T-helper 17 cell (primary cell): ENCODE data around the gene SRP19. TPM values are rescaled to one million over a fixed set of nuclear protein-coding genes. Genes with fewer than 3 reads are reported as not detected.

Experiments used
- ATAC-seq: fragments of 150-1000 bp; cut with Tn5 transposase; 2 replicates; pipeline ENCODE4 v1.10.0; 2021; ENCODE audit warnings: mild to moderate bottlenecking, moderate library complexity
- DNase-seq, 3 donors: peaks; one replicate each; pipeline versions ENCODE4 v3.0.0 to v3.0.0-alpha.2; 2020 to 2021
- H3K9me3 ChIP-seq: one replicate; pipeline ENCODE4 v1.7.0; 2013; ENCODE audit warnings: low read length, mild to moderate bottlenecking; ENCODE audit not compliant: control insufficient read depth, poor library complexity, severe bottlenecking
- H3K27ac Mint-ChIP-seq: one replicate; pipeline ENCODE4 v1.8.0; 2022; ENCODE audit warnings: mild to moderate bottlenecking, moderate library complexity, mixed read lengths
- H3K27me3 Mint-ChIP-seq: one replicate; pipeline ENCODE4 v1.8.0; 2022; ENCODE audit warnings: mixed read lengths
- H3K36me3 Mint-ChIP-seq: one replicate; pipeline ENCODE4 v1.8.0; 2022; ENCODE audit warnings: low read depth, mixed read lengths
- H3K4me1 Mint-ChIP-seq: one replicate; pipeline ENCODE4 v1.8.0; 2022; ENCODE audit warnings: mild to moderate bottlenecking, mixed read lengths
- H3K4me3 Mint-ChIP-seq: one replicate; pipeline ENCODE4 v1.8.0; 2022; ENCODE audit warnings: mild to moderate bottlenecking, moderate library complexity, mixed read lengths
- total RNA-seq, 4 donors: library from RNA in 2 of 4; stranded (reverse) in 2 of 4; gene quantifications; one replicate each; pipeline ENCODE4 v1.2.3 and lab custom pipeline; 2022 to 2026

SRP19 gene
- total RNA-seq, 2 donors from 2014 or later = 39.9 to 43.0 TPM

- no peak for DNase-seq
- H3K4me3 Mint-ChIP-seq = no peak overlapping the region
- ATAC-seq = no peak
- H3K9me3 ChIP-seq = no peaks in the 10 kb centered on the region
- peaks cover 10% of the 10 kb centered on the region for H3K36me3 Mint-ChIP-seq
- H3K27me3 Mint-ChIP-seq = no peaks in the 10 kb centered on the region
- peaks cover 55% of the 10 kb centered on the region for H3K4me1 Mint-ChIP-seq
- H3K27ac Mint-ChIP-seq = no peak overlapping the region
Measured at GRCh38 chr5:112914584-112914983, 53.5 kb downstream of the SRP19 start.

GRCh38 chr5:112915831-112916230 is 54.7 kb downstream of the SRP19 start:
- H3K9me3 ChIP-seq = no peaks in the 10 kb centered on the region
- Mint-ChIP-seq H3K4me1 (peaks cover 53% of the 10 kb centered on the region), H3K36me3 (peaks cover 10% of the 10 kb centered on the region), H3K27me3 (no peaks in the 10 kb centered on the region), H3K4me3 (peak overlapping the region; percentile 50), H3K27ac (peak overlapping the region; percentile 82)
- peak; percentile 52 for ATAC-seq
- DNase-seq = no peak

GRCh38 chr5:112917453-112917995 is 56.4 kb downstream of the SRP19 start:
- no peaks in the 10 kb centered on the region for H3K27me3 Mint-ChIP-seq
- H3K4me1 Mint-ChIP-seq = peaks cover 48% of the 10 kb centered on the region
- DNase-seq (no peak), ATAC-seq (no peak)
- H3K4me3 Mint-ChIP-seq = peak overlapping the region; percentile 46
- H3K36me3 Mint-ChIP-seq = peaks cover 13% of the 10 kb centered on the region
- H3K27ac Mint-ChIP-seq = peak overlapping the region; percentile 82
- no peaks in the 10 kb centered on the region for H3K9me3 ChIP-seq

GRCh38 chr5:112918136-112918535 is 57.0 kb downstream of the SRP19 start:
- no peaks in the 10 kb centered on the region for H3K9me3 ChIP-seq
- H3K27me3 Mint-ChIP-seq = no peaks in the 10 kb centered on the region

GRCh38 chr5:112918679-112919078 is 57.6 kb downstream of the SRP19 start:
- Mint-ChIP-seq H3K27me3 (no peaks in the 10 kb centered on the region), H3K4me1 (peaks cover 53% of the 10 kb centered on the region), H3K36me3 (peaks cover 13% of the 10 kb centered on the region), H3K27ac (peak overlapping the region; percentile 82), H3K4me3 (no peak overlapping the region)
- DNase-seq (no peak), ATAC-seq (no peak)
- H3K9me3 ChIP-seq = no peaks in the 10 kb centered on the region

More at GRCh38 chr5:112918136-112918535, 57.0 kb downstream of the SRP19 start:
- H3K36me3 Mint-ChIP-seq = peaks cover 13% of the 10 kb centered on the region
- ATAC-seq (no peak), DNase-seq (no peak)
- H3K4me1 Mint-ChIP-seq = peaks cover 49% of the 10 kb centered on the region
- H3K4me3 Mint-ChIP-seq = no peak overlapping the region
- peak overlapping the region; percentile 82 for H3K27ac Mint-ChIP-seq

Other genes starting within 250 kb of the SRP19 start
- gene APC, start 123.4 kb upstream of the SRP19 start, total RNA-seq = 10 to 100 TPM; 31.0 to 33.2 TPM
- gene REEP5, start 60.9 kb downstream of the SRP19 start, total RNA-seq = 10 to 100 TPM; 38.1 to 46.5 TPM
- gene DCP2, start 115.5 kb downstream of the SRP19 start, total RNA-seq = 10 to 100 TPM; 80.0 to 83.6 TPM